Cardiac septum (tissue), 1 donor: ENCODE results near the gene HEBP2. TPM values are rescaled to one million over a fixed set of nuclear protein-coding genes. Genes with fewer than 3 reads are reported as not detected.
"Not testable (repeated sequence)": the region's sequence is repeated elsewhere in the genome, so short reads cannot be mapped to it uniquely, and the experiment has no call there.

Experiments used
- DNase-seq: peaks from one replicate; pipeline ENCODE4 v3.0.0-alpha.2; 2020; ENCODE audit warnings: low spot score
- intact Hi-C: fragments of 100-400 bp; cut with DNase I; formaldehyde crosslinking; loops from one replicate; pipeline ENCODE4 v1.14.0; 2022
- long read RNA-seq: library from polyadenylated mRNA; unstranded; transcript quantifications from one replicate; pipeline ENCODE4 v2.0.0, GENCODE V29; 2021
- total RNA-seq: library from RNA; stranded (reverse); fragmentation: NEBNext Ultra II Directional; extraction: Animal tissue kit (Norgen Biotek cat#: 25700); gene quantifications from one replicate; pipeline ENCODE4 v1.2.1, GENCODE V29; 2021
- donor health status: DM: no; HTN: no; CAD: no.

The HEBP2 gene, protein sequence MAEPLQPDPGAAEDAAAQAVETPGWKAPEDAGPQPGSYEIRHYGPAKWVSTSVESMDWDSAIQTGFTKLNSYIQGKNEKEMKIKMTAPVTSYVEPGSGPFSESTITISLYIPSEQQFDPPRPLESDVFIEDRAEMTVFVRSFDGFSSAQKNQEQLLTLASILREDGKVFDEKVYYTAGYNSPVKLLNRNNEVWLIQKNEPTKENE
- 98.9 TPM for total RNA-seq
- long read RNA-seq, full-length matches to known transcripts = 249 of 324 reads
- long read RNA-seq, partial matches to known transcripts = 12 of 324 reads
- long read RNA-seq, other reads (novel, unspliced or antisense) = 63 of 324 reads

GRCh38 chr6:138403801-138404665, at the start of gene HEBP2:
Gene HEBP2 (plus strand): TSS chr6:138404223. CDS start chr6:138404496, 273 bp downstream.
- intact Hi-C loops = loop anchor here (5.0 kb wide), 2 partner anchors 117 to 287 kb away; no protein-coding TSS in a partner anchor
- DNase-seq = peak; percentile 99

- DNase-seq = no peak
- intact Hi-C loops = no loop called here
These were observed 46.1 kb upstream of the HEBP2 start for GRCh38 chr6:138357928-138358327.

DNA sequence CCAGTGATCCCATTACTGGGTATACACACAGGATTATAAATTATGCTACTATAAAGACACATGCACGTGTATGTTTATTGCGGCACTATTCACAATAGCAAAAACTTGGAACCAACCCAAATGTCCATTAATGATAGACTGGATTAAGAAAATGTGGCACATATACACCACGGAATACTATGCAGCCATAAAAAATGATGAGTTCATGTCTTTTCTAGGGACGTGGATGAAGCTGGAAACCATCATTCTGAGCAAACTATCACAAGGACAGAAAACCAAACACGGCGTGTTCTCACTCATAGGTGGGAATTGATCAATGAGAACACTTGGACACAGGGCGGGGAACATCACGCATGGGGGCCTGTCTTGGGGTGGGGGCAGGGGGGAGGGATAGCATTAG, 35.3 kb upstream of the HEBP2 start:
- DNase-seq, intact Hi-C loops: not testable (repeated sequence)

- intact Hi-C loops = no loop called here
- no peak for DNase-seq
These were observed 33.2 kb upstream of the HEBP2 start for GRCh38 chr6:138370631-138371451.

GRCh38 chr6:138371452-138371711, 32.6 kb upstream of the HEBP2 start:
- intact Hi-C loops = no loop called here
- no peak for DNase-seq

GRCh38 chr6:138371720-138372119, 32.3 kb upstream of the HEBP2 start:
- intact Hi-C loops = no loop called here

DNA sequence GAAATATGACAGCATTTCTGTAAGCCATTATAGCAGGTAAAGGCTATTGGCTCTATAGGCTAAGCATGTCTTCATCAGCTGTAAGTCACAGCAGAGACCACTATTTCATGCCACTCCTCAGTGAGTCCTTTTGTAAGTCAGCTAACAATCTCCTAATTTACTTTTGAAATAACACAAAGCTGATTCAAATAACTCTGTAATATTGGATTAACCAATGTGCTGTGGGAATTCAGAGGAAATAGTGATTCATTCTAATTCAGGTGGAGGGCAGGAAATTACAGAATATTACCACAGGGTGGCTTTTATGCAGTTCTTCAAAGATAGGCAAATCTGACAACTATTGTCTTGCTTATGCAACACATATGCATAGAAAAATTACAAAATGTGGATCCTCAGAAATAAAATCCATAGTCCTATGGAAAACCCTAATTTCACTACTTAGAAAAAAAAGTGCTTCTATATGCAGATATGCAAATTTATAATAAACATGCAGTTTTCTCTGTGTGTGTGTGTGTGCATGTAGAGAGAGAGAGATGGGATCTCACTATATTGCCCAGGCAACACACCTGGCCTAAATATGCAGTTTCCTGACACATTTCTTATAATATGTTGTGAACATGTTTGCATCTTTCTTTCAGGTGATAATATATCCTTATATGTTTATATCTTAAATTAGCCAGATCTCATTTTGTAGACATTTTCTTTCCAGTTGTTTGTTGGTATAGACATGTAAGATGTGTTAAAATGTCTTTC, 31.1 kb upstream of the HEBP2 start:
- intact Hi-C loops = no loop called here
- no peak for DNase-seq

More at GRCh38 chr6:138371720-138372119, 32.3 kb upstream of the HEBP2 start:
- no peak for DNase-seq

GRCh38 chr6:138374230-138374629, 29.8 kb upstream of the HEBP2 start:
- no peak for DNase-seq
- intact Hi-C loops = no loop called here

GRCh38 chr6:138374815-138375214, 29.2 kb upstream of the HEBP2 start:
- DNase-seq = no peak
- intact Hi-C loops = no loop called here

GRCh38 chr6:138377042-138377441, 27.0 kb upstream of the HEBP2 start:
- DNase-seq = no peak
- intact Hi-C loops = no loop called here

DNA sequence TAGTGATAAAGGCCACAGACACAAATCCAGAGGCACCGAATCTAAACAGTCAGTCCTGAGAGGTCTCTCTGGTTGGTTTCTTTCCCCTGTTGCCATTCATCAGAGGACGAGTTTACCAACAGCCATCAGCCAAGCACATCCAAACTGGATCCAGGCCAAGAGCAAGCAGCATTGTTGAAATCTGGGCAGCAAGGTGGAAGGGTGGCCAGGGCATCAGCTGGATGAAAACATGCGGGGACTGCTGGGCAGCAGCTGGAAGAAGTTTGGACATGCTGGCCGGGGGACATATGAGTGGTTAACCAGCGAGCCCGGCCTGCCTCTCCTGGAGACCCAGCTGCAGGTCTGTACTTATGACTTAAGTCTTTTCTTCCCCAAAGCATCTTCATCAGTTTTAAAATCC, 26.2 kb upstream of the HEBP2 start, which contains the start of gene SMIM28:
Gene SMIM28 (plus strand): TSS at position 62 of the 400 bp plus-strand sequence. CDS start 168 bp downstream, at position 230.
- DNase-seq = no peak
- intact Hi-C loops = no loop called here

- no peak for DNase-seq
- intact Hi-C loops = no loop called here
These were observed 25.6 kb upstream of the HEBP2 start for GRCh38 chr6:138378463-138378862.

- intact Hi-C loops = no loop called here
- no peak for DNase-seq
These were observed 21.3 kb upstream of the HEBP2 start for GRCh38 chr6:138382498-138383265.

GRCh38 chr6:138383776-138384175, 20.2 kb upstream of the HEBP2 start:
- no peak for DNase-seq
- intact Hi-C loops = no loop called here

- intact Hi-C loops = no loop called here
- DNase-seq = no peak
These were observed 17.1 kb upstream of the HEBP2 start for GRCh38 chr6:138386897-138387296.

DNA sequence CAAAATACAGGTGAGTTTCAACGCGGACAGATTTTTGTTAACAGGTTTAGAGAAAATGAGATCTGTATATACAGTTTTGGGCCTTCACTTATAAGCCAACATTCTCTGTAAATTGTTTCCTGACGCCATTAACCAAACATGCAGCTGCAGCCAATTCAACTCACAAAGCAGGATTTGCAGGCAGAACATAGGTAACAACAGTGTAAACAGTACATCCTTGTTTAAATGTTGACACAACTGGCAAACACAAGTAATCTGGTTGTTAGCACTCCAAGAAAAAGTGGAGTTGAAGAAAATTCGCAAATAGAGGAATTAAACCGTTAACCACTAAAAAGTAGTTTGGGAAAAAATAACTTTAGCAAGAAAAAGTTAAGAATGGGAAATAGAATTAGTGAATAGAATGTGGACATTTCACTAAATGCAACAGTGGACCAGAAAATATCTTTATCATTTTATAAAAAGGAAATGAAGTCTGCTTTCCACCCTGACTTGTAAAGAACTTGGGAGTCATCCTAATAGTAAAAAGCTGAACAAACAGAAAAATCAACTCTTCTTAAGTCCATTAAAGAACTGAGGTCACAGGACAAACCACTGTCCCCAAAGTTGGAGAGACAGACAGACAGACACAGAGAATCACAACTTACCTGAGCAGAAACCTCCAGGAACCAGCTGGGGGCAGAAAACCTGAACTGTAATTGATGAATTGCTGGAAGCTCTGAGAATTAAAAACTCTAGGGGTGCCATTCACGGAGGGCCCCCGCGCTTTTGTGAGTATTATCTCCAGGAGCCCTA, 16.2 kb upstream of the HEBP2 start:
- intact Hi-C loops = no loop called here
- DNase-seq = no peak

- DNase-seq = no peak
- intact Hi-C loops = no loop called here
These were observed 14.5 kb upstream of the HEBP2 start for GRCh38 chr6:138389551-138389950.
